Right atrium auricular region (tissue), 2 donors: ENCODE measurements around the gene NEURL3. TPM values are rescaled to one million over a fixed set of nuclear protein-coding genes. Genes with fewer than 3 reads are reported as not detected.

Experiments used
- DNase-seq: peaks from one replicate; pipeline ENCODE4 v3.0.0-alpha.2; 2019; ENCODE audit warnings: low spot score
- H3K27ac ChIP-seq, 2 donors: fragments of 200-600 bp; sonication (generic); 1 replicate in 1 of 2; 2 replicates in 1 of 2; pipeline ENCODE4 v1.5.1; 2016 to 2019
- H3K27me3 ChIP-seq, 2 donors: fragments of 200-600 bp; sonication (generic); one replicate each; pipeline versions ENCODE4 v1.5.1 to v1.6.0; 2017 to 2019
- H3K36me3 ChIP-seq: fragments of 200-600 bp; sonication (generic); one replicate; pipeline ENCODE4 v1.5.1; 2016
- H3K4me1 ChIP-seq, 2 donors: fragments of 200-600 bp; sonication (generic); one replicate each; pipeline versions ENCODE4 v1.5.1 to v1.6.0; 2017 to 2019
- H3K4me3 ChIP-seq, 2 donors: fragments of 200-600 bp; sonication (generic); 1 replicate in 1 of 2; 2 replicates in 1 of 2; pipeline ENCODE4 v1.5.1; 2017 to 2019; ENCODE audit warnings: mild to moderate bottlenecking in 1 of 2, moderate library complexity in 1 of 2
- H3K9me3 ChIP-seq, 2 donors: fragments of 200-600 bp; sonication (generic); one replicate each; pipeline ENCODE4 v1.5.1; 2019
- CTCF ChIP-seq, 2 donors: fragments of 200-600 bp; sonication (generic); IDR thresholded peaks; one replicate each; pipeline ENCODE4 v1.5.1; 2019; ENCODE audit warnings: antibody characterized with exemption in 2 of 2
- total RNA-seq, 2 donors: library from RNA; depleted of rRNA; stranded (reverse); fragments of >200 nt; gene quantifications; one replicate each; pipeline ENCODE4 v1.1.0, GENCODE V29; 2016

The NEURL3 gene
- total RNA-seq, 2 donors from 2014 or later: not detected

GRCh38 chr2:96509114-96509846 lies 4.1 kb upstream of the NEURL3 start:
- Histone ChIP-seq H3K27ac (no peak overlapping the region), H3K4me3 (no peak overlapping the region), H3K27me3 (no peaks in the 10 kb centered on the region), H3K9me3 (no peaks in the 10 kb centered on the region), H3K4me1 (peaks cover 0 to 18% of the 10 kb centered on the region in 2 donors), H3K36me3 (no peaks in the 10 kb centered on the region)
- peak; percentile 96 to 99 for TF ChIP-seq CTCF (IDR thresholded peaks at IDR 0.05)
- DNase-seq: peak; percentile 85

- no peak for TF ChIP-seq CTCF (IDR thresholded peaks at IDR 0.05)
- no peak for DNase-seq
- Histone ChIP-seq H3K36me3 (no peaks in the 10 kb centered on the region), H3K27ac (no peak overlapping the region), H3K4me1 (peaks cover 0 to 18% of the 10 kb centered on the region in 2 donors), H3K27me3 (no peaks in the 10 kb centered on the region), H3K4me3 (peak overlapping the region in 1 of 2 donors; percentile 45), H3K9me3 (no peaks in the 10 kb centered on the region)
Measured at GRCh38 chr2:96508521-96509113, 3.5 kb upstream of the NEURL3 start.

- H3K27me3 ChIP-seq: no peaks in the 10 kb centered on the region
- DNase-seq: no peak
- peak; percentile 99 to 100 for TF ChIP-seq CTCF (IDR thresholded peaks at IDR 0.05)
- H3K9me3 ChIP-seq: no peaks in the 10 kb centered on the region
- no peaks in the 10 kb centered on the region for H3K36me3 ChIP-seq
- H3K4me1 ChIP-seq: peaks cover 0 to 20% of the 10 kb centered on the region in 2 donors
- H3K4me3 ChIP-seq: peak overlapping the region; percentile 23 to 45
- H3K27ac ChIP-seq: no peak overlapping the region
Measured at GRCh38 chr2:96507957-96508520, 2.9 kb upstream of the NEURL3 start.

GRCh38 chr2:96506907-96507240 lies 1.7 kb upstream of the NEURL3 start:
- Histone ChIP-seq H3K36me3 (no peaks in the 10 kb centered on the region), H3K4me3 (no peak overlapping the region), H3K27ac (no peak overlapping the region), H3K9me3 (no peaks in the 10 kb centered on the region), H3K4me1 (peaks cover 0 to 32% of the 10 kb centered on the region in 2 donors), H3K27me3 (no peaks in the 10 kb centered on the region)
- no peak for DNase-seq
- no peak for TF ChIP-seq CTCF (IDR thresholded peaks at IDR 0.05)

GRCh38 chr2:96506016-96506906 lies 1.1 kb upstream of the NEURL3 start:
- no peaks in the 10 kb centered on the region for H3K9me3 ChIP-seq
- H3K4me1 ChIP-seq: peaks cover 0 to 36% of the 10 kb centered on the region in 2 donors
- H3K27ac ChIP-seq: no peak overlapping the region
- TF ChIP-seq CTCF (IDR thresholded peaks at IDR 0.05): no peak
- no peak for DNase-seq
- H3K4me3 ChIP-seq: no peak overlapping the region
- H3K36me3 ChIP-seq: no peaks in the 10 kb centered on the region
- no peaks in the 10 kb centered on the region for H3K27me3 ChIP-seq
